Panc1 (cell line): ENCODE results near the gene CACNA1G. TPM values are rescaled to one million over a fixed set of nuclear protein-coding genes. Genes with fewer than 3 reads are reported as not detected.

Experiments used
- ATAC-seq: fragments of 200-7000 bp; cut with Tn5 transposase; 2 replicates; pipeline ENCODE4 v1.9.1; 2020; ENCODE audit warnings: mild to moderate bottlenecking, moderate library complexity
- BruUV-seq: library from RNA; stranded (reverse); fragments of 400-500 nt; replicated peaks from 2 replicates; lab custom pipeline; 2021; lab: Mats Ljungman, UMichigan
- CTCF ChIA-PET: fragments of 300-600 bp; sonication (Branson Sonifier 250); formaldehyde crosslinking; loops from one replicate; lab custom pipeline; 2022; ENCODE audit warnings: antibody characterized with exemption; lab: Charles Lee
- POLR2A ChIA-PET: fragments of 300-600 bp; sonication (Branson Sonifier 250); formaldehyde crosslinking; loops from one replicate; lab custom pipeline; 2022; ENCODE audit warnings: antibody characterized with exemption; lab: Charles Lee
- DNase-seq: peaks from one replicate; pipeline ENCODE4 v3.0.0-alpha.2; 2010; ENCODE audit warnings: low read depth, low spot score
- H3K27ac ChIP-seq: 2 replicates; pipeline ENCODE4 v1.5.1; 2011; ENCODE audit warnings: mild to moderate bottlenecking, low read length, inconsistent platforms
- H3K27me3 ChIP-seq: fragments of 200-500 bp; sonication (Bioruptor generic); 2 replicates; pipeline ENCODE4 v1.6.0; 2014; ENCODE audit warnings: low read length, inconsistent platforms; ENCODE audit not compliant: control insufficient read depth, insufficient read depth
- H3K36me3 ChIP-seq: fragments of 200-500 bp; sonication (Bioruptor generic); 2 replicates; pipeline ENCODE4 v1.5.1; 2014; ENCODE audit warnings: inconsistent platforms, mild to moderate bottlenecking, low read length, moderate library complexity; ENCODE audit not compliant: control insufficient read depth, insufficient read depth
- H3K4me1 ChIP-seq: 2 replicates; pipeline ENCODE4 v1.5.1; 2011; ENCODE audit warnings: inconsistent platforms, mild to moderate bottlenecking, low read length, moderate library complexity; ENCODE audit not compliant: control insufficient read depth, insufficient read depth
- H3K4me3 ChIP-seq, 2 experiments: 2 replicates each; pipeline ENCODE4 v1.5.1; 2011 to 2012; ENCODE audit warnings: low read depth in 2 of 2, low read length in 2 of 2, mild to moderate bottlenecking in 2 of 2, inconsistent platforms in 1 of 2, moderate library complexity in 1 of 2
- H3K9me3 ChIP-seq: fragments of 200-500 bp; sonication (Bioruptor generic); 2 replicates; pipeline ENCODE4 v1.5.1; 2014; ENCODE audit warnings: low read depth, mild to moderate bottlenecking, inconsistent platforms, low read length, moderate library complexity; ENCODE audit not compliant: control insufficient read depth, insufficient read depth
- POLR2AphosphoS5 ChIP-seq: IDR thresholded peaks from 2 replicates; pipeline ENCODE4 v1.6.1; 2012; ENCODE audit warnings: mild to moderate bottlenecking, low read depth, low read length, moderate library complexity
- SIN3A ChIP-seq: IDR thresholded peaks from 2 replicates; pipeline ENCODE4 v1.6.1; 2012; ENCODE audit warnings: low read depth, mild to moderate bottlenecking, low read length, moderate library complexity, borderline replicate concordance; ENCODE audit not compliant: insufficient read depth
- TCF7L2 ChIP-seq: IDR thresholded peaks from 2 replicates; pipeline ENCODE4 v1.6.1; 2011; ENCODE audit warnings: mild to moderate bottlenecking, low read depth, low read length, inconsistent platforms
- in situ Hi-C: cut with HindIII; loops from 2 replicates; pipeline ENCODE4 v1.10.0; 2016; ENCODE audit warnings: low sequenced_read_pairs, low pct_unique_long_range_greater_than_20kb
- intact Hi-C: fragments of 100-400 bp; cut with micrococcal nuclease; formaldehyde crosslinking; loops from one replicate; pipeline ENCODE4 v1.10.0; 2022; ENCODE audit not compliant: unreplicated experiment
- total RNA-seq: library from RNA; stranded (reverse); gene quantifications from one replicate; pipeline ENCODE4 v1.2.1, GENCODE V29; 2021; ENCODE audit not compliant: unreplicated experiment
- TF ChIP-seq, protein P1 (sequence below): fragments of 450-650 bp; IDR thresholded peaks from 2 replicates; pipeline ENCODE4 v1.5.1; 2017; ENCODE audit warnings: mild to moderate bottlenecking
- TF ChIP-seq, protein P2 (sequence below), 2 experiments: IDR thresholded peaks; 2 replicates each; pipeline ENCODE4 v1.6.1; 2011 to 2012; ENCODE audit warnings: low read depth in 2 of 2, control low read depth in 1 of 2, low read length in 1 of 2, mild to moderate bottlenecking in 1 of 2, moderate library complexity in 1 of 2; ENCODE audit not compliant: insufficient read depth in 1 of 2

The CACNA1G gene
- total RNA-seq, 1 experiment from 2014 or later, result 10.0 TPM

DNA sequence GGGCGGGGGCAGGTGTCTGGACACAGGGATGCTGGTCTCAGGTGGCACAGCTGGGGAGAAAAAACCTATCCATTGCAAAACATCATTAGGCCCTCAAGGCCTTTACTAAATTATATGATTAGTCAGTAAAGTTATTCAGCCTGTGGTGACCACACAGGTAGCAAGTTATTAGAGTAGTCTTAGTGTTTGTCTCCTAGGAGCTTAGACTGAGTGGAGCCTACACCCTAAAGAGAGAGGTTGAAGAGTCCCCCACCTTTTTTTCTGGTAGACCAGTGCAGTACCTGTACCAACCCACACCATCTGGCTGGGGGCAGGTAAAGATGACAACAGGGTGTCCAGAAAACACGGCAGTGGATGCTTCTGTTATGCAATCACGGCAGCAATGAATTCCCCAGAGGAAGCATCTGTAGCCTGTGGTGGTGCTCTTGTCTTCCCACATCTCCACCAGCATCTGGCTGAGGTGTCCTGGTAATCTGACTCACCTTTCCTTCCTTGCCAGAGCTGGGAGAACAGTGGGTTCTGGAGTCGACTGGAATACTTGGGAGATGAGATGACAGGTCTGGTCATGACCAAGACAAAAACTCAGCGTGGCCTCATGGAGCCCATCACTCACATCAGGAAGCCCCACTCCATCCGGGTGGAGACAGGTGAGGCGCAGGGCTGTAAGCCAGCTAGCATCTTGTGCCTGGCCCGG lies 41.2 kb upstream of the CACNA1G start:
- Histone ChIP-seq H3K27ac (no peak overlapping the region), H3K4me1 (no peaks in the 10 kb centered on the region), H3K4me3 (no peak overlapping the region), H3K9me3 (no peaks in the 10 kb centered on the region), H3K36me3 (no peaks in the 10 kb centered on the region), H3K27me3 (no peaks in the 10 kb centered on the region)
- in situ Hi-C loops (no loop called here), intact Hi-C loops (no loop called here)
- ChIA-PET POLR2A (no interaction called here), CTCF (interaction anchor here (0.8 kb wide), 1 partner anchor 10 kb away, joined by 7 read pairs; no protein-coding TSS in a partner anchor)
- no peak for ATAC-seq
- TF ChIP-seq TCF7L2, result no peak
- TF ChIP-seq, protein P1, sequence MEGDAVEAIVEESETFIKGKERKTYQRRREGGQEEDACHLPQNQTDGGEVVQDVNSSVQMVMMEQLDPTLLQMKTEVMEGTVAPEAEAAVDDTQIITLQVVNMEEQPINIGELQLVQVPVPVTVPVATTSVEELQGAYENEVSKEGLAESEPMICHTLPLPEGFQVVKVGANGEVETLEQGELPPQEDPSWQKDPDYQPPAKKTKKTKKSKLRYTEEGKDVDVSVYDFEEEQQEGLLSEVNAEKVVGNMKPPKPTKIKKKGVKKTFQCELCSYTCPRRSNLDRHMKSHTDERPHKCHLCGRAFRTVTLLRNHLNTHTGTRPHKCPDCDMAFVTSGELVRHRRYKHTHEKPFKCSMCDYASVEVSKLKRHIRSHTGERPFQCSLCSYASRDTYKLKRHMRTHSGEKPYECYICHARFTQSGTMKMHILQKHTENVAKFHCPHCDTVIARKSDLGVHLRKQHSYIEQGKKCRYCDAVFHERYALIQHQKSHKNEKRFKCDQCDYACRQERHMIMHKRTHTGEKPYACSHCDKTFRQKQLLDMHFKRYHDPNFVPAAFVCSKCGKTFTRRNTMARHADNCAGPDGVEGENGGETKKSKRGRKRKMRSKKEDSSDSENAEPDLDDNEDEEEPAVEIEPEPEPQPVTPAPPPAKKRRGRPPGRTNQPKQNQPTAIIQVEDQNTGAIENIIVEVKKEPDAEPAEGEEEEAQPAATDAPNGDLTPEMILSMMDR, result no peak
- TF ChIP-seq POLR2AphosphoS5, result no peak
- TF ChIP-seq, protein P2, sequence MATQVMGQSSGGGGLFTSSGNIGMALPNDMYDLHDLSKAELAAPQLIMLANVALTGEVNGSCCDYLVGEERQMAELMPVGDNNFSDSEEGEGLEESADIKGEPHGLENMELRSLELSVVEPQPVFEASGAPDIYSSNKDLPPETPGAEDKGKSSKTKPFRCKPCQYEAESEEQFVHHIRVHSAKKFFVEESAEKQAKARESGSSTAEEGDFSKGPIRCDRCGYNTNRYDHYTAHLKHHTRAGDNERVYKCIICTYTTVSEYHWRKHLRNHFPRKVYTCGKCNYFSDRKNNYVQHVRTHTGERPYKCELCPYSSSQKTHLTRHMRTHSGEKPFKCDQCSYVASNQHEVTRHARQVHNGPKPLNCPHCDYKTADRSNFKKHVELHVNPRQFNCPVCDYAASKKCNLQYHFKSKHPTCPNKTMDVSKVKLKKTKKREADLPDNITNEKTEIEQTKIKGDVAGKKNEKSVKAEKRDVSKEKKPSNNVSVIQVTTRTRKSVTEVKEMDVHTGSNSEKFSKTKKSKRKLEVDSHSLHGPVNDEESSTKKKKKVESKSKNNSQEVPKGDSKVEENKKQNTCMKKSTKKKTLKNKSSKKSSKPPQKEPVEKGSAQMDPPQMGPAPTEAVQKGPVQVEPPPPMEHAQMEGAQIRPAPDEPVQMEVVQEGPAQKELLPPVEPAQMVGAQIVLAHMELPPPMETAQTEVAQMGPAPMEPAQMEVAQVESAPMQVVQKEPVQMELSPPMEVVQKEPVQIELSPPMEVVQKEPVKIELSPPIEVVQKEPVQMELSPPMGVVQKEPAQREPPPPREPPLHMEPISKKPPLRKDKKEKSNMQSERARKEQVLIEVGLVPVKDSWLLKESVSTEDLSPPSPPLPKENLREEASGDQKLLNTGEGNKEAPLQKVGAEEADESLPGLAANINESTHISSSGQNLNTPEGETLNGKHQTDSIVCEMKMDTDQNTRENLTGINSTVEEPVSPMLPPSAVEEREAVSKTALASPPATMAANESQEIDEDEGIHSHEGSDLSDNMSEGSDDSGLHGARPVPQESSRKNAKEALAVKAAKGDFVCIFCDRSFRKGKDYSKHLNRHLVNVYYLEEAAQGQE (IDR thresholded peaks at IDR 0.05; ENCODE audit: insufficient read depth in 1 of 2, low read depth in 2 of 2, low read length in 1 of 2), result no peak
- TF ChIP-seq SIN3A, result no peak
- no TSS peak for BruUV-seq
- no peak for DNase-seq

DNA sequence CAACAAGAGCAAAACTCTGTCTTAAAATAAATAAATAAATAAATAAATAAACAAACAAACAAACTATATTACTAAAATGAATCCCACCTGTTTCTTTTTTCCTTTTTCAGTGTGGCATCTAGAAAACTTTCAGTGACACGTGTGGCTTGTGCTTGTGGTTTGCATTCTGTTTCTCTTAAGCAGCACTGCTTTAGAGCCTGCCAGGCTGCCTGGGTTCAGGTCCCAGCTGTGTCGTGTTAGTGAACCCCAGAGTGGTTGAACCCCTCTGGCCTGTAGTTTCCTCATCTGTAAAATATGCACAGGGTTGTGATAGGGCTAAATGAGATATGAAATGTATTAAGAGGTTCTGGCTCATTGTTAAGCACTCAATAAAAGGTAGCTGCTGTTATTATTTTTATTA lies 40.0 kb upstream of the CACNA1G start:
- BruUV-seq, result no TSS peak

More for the DNA sequence above, 40.0 kb upstream of the CACNA1G start:
- intact Hi-C loops (no loop called here), in situ Hi-C loops (no loop called here)
- TF ChIP-seq, protein P1, result no peak
- TF ChIP-seq, protein P2 (IDR thresholded peaks at IDR 0.05; ENCODE audit: insufficient read depth in 1 of 2, low read depth in 2 of 2, low read length in 1 of 2), result no peak
- TF ChIP-seq TCF7L2 (no peak), SIN3A (no peak), POLR2AphosphoS5 (no peak)
- CTCF ChIA-PET, result interaction anchor here (0.6 kb wide), 1 partner anchor 19 kb away, joined by 8 read pairs; no protein-coding TSS in a partner anchor
- Histone ChIP-seq H3K9me3 (no peaks in the 10 kb centered on the region), H3K27ac (no peak overlapping the region), H3K4me1 (no peaks in the 10 kb centered on the region), H3K27me3 (no peaks in the 10 kb centered on the region), H3K4me3 (no peak overlapping the region), H3K36me3 (no peaks in the 10 kb centered on the region)
- DNase-seq (no peak), ATAC-seq (no peak)
- POLR2A ChIA-PET, result no interaction called here
